ENCODE data around the gene MYO9B. TPM values are rescaled to one million over a fixed set of nuclear protein-coding genes. Genes with fewer than 3 reads are reported as not detected.

MYO9B gene
- polyA plus RNA-seq, 1 donor = 64.1 TPM

Other genes starting within 250 kb of the MYO9B start
- 82.8 TPM for gene SIN3B, start 246.4 kb upstream of the MYO9B start, polyA plus RNA-seq (ENCODE audit: insufficient read length)
- gene F2RL3, start 186.8 kb upstream of the MYO9B start, polyA plus RNA-seq (ENCODE audit: insufficient read length) = 0.81 TPM
- gene CPAMD8, start 49.0 kb upstream of the MYO9B start, polyA plus RNA-seq (ENCODE audit: insufficient read length) = 43.5 TPM
- 18.3 TPM for gene HAUS8, start 325 bp upstream of the MYO9B start, polyA plus RNA-seq (ENCODE audit: insufficient read length)
- 25.1 TPM for gene USE1, start 139.6 kb downstream of the MYO9B start, polyA plus RNA-seq (ENCODE audit: insufficient read length)
- 18.4 TPM for gene OCEL1, start 150.4 kb downstream of the MYO9B start, polyA plus RNA-seq (ENCODE audit: insufficient read length)
- 33.4 TPM for gene NR2F6, start 170.1 kb downstream of the MYO9B start, polyA plus RNA-seq (ENCODE audit: insufficient read length)
- 5.4 TPM for gene USHBP1, start 189.0 kb downstream of the MYO9B start, polyA plus RNA-seq (ENCODE audit: insufficient read length)
- 98.8 TPM for gene BABAM1, start 191.7 kb downstream of the MYO9B start, polyA plus RNA-seq (ENCODE audit: insufficient read length)
- gene ANKLE1, start 206.1 kb downstream of the MYO9B start, polyA plus RNA-seq (ENCODE audit: insufficient read length) = 1.5 TPM
- gene ABHD8, start 227.6 kb downstream of the MYO9B start, polyA plus RNA-seq (ENCODE audit: insufficient read length) = 7.2 TPM
- 43.5 TPM for gene MRPL34, start 230.1 kb downstream of the MYO9B start, polyA plus RNA-seq (ENCODE audit: insufficient read length)
- gene DDA1, start 233.8 kb downstream of the MYO9B start, polyA plus RNA-seq (ENCODE audit: insufficient read length) = 29.3 TPM

All from left kidney (tissue), 1 donor.